Duodenal mucosa (tissue), 2 donors: ENCODE measurements around the gene KCNJ18.
"Not testable (repeated sequence)": the region's sequence is repeated elsewhere in the genome, so short reads cannot be mapped to it uniquely, and the experiment has no call there.

Experiments
- H3K27ac ChIP-seq: one replicate; pipeline ENCODE4 v1.7.0; 2013; ENCODE audit warnings: low read depth, low read length
- H3K27me3 ChIP-seq, 2 donors: one replicate each; pipeline ENCODE4 v1.7.0; 2013; ENCODE audit warnings: low read length in 2 of 2, control low read depth in 1 of 2; ENCODE audit not compliant: insufficient read depth in 2 of 2, control insufficient read depth in 1 of 2
- H3K36me3 ChIP-seq, 2 donors: one replicate each; pipeline ENCODE4 v1.7.0; 2013; ENCODE audit warnings: low read length in 2 of 2, control low read depth in 1 of 2; ENCODE audit not compliant: insufficient read depth in 2 of 2, control insufficient read depth in 1 of 2
- H3K4me1 ChIP-seq, 2 donors: one replicate each; pipeline ENCODE4 v1.7.0; 2013; ENCODE audit warnings: low read length in 2 of 2, control low read depth in 1 of 2; ENCODE audit not compliant: insufficient read depth in 2 of 2, control insufficient read depth in 1 of 2
- H3K4me3 ChIP-seq, 2 donors: one replicate each; pipeline ENCODE4 v1.7.0; 2013; ENCODE audit warnings: low read length in 2 of 2, low read depth in 1 of 2
- H3K9ac ChIP-seq, 2 donors: one replicate each; pipeline ENCODE4 v1.7.0; 2013; ENCODE audit warnings: low read length in 2 of 2, low read depth in 1 of 2
- H3K9me3 ChIP-seq, 2 donors: one replicate each; pipeline ENCODE4 v1.7.0; 2013; ENCODE audit warnings: low read length in 2 of 2, control low read depth in 1 of 2; ENCODE audit not compliant: control insufficient read depth in 1 of 2

The KCNJ18 gene

DNA sequence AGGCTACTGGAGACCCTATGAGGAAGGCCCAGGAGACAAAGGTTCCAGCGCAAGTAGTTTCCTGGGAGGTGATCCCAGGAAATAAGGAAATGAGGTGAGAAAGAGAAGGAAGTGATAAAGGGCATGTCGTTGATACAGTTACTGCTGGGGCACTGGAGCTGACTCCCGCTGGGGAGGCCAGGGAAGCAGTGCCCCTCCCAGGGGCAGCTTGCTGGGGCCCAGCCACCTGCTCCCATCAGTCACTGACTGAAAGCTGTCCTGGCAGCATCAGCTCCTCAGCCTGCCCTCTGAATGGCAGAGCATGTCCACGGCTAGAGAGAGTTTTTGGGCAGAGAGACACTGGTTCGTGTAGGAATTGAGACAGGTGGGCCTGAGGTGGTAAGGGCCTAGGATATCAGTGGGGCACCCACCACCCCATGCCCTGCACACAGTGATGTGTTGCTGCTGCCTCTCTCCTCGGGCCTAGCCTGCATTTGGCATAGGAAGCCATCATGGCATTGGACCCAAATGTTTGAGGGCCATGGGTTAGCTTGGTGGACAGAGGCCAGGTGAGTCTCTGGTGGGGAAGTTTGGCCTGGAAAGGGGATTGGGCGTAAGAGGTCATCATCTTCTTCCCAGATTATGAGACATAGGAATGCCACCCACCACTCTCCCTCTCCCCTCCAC lies 4.7 kb downstream of the KCNJ18 start:
- not testable (repeated sequence) for H3K36me3 ChIP-seq, H3K9me3 ChIP-seq, H3K27ac ChIP-seq

DNA sequence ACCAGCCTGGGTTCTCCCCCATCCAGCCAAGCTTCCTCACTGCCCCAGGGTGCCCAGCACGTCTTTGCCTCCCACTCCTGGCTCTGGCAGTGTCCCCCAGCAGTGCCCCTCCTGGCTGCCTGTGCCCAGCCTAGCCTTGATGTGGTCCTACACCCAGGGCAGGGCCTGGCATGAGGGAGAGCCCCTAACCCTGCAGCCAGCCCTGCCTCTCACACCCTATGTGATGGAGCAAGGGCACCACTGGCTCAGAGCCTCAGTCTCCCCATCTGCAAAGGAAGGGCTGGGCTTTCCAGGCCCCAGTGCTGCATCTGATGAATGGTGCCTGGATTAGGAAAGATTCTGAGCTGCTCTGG lies 5.2 kb downstream of the KCNJ18 start:
- H3K27ac ChIP-seq, H3K9ac ChIP-seq, H3K27me3 ChIP-seq, H3K36me3 ChIP-seq, H3K4me1 ChIP-seq, H3K9me3 ChIP-seq, H3K4me3 ChIP-seq: not testable (repeated sequence)

More for the DNA sequence above, 4.7 kb downstream of the KCNJ18 start:
- H3K4me1 ChIP-seq, H3K27me3 ChIP-seq, H3K9ac ChIP-seq, H3K4me3 ChIP-seq: not testable (repeated sequence)

DNA sequence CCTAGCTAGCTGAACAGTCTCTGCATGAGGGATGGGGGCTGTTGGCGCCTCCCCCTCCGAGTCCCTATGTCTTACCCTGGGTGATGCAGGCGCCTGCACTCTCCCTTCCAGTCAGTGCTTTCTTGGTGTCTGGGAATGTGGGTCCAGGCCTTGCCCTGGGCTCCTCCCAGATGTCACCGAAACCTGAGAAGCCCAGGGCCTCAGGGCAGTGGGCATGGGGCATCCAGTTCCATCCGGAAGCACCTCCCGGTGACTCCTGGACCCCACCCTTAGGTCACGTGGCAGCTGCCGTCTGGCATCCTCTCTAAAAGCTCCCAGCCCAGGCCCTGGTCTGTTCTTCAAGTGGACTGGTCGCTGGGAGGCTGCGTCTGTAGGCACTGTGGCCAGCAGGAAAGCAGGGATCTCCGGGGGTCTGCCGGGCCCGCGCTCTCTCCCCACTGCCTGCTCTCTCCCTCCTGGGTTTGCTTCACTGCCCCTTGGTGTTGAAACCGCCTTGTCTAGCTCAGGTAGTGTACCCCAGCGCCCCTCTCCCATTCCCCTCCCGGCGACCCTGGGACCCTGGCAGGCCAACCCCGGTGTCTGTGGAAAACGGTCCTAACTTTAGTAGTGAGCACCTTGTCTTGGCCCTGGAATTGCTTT lies 6.2 kb downstream of the KCNJ18 start:
- not testable (repeated sequence) for H3K4me1 ChIP-seq, H3K4me3 ChIP-seq, H3K9me3 ChIP-seq, H3K27me3 ChIP-seq, H3K36me3 ChIP-seq, H3K27ac ChIP-seq, H3K9ac ChIP-seq

DNA sequence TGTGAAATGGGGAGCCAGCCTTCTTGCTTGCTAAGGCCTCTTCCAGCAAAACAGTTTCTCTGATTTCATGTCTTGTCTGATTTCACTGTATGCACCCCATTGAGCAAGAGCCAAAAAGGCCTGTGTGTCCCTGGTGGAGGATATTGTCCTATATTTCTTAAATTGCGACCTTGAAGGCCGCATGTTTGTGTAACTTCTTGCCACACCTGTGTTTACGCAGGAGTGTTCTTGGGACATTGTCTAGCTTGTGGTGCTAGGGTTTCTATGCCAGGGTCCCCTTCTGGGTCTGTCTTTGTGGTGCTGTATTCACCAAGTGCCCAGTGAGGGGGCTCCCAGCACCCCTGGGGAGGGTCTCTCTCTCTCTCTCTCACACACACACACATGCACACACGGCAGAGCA lies 6.8 kb downstream of the KCNJ18 start:
- not testable (repeated sequence) for H3K9me3 ChIP-seq, H3K4me3 ChIP-seq, H3K27me3 ChIP-seq, H3K4me1 ChIP-seq, H3K27ac ChIP-seq, H3K9ac ChIP-seq, H3K36me3 ChIP-seq

DNA sequence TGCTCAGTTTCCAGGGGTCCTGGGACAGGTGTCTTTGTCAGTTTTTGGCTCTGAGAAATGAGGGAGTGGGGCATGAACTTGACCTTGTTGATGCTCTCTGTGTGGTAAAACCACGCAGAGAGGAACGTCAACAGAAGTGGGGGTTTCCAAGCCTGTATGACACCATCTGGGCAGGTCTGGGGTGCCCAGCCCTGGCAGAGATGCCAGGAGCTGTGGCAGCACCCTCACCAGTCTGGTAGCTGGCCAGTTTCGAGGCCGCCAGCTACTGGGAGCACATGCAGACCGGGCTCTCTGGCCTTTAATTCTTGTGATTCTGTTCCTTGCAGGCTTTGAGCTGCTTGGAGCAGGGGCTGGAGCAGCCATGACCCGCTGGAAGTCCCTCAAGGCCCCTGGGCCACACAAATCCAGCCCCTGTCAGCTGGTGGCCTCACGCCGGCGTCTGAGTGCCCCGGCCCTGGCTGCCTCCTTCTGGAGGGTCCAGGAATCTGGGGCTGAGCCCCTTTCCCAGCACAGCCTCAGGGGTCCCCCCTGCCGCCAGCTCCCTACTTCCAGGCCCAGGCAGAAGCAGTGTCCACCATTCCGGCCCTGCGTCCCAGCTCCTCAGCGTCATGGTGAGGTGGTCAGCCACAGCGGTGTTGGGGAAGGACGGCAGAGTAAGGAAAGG lies 7.4 kb downstream of the KCNJ18 start:
- not testable (repeated sequence) for H3K27me3 ChIP-seq, H3K9me3 ChIP-seq

DNA sequence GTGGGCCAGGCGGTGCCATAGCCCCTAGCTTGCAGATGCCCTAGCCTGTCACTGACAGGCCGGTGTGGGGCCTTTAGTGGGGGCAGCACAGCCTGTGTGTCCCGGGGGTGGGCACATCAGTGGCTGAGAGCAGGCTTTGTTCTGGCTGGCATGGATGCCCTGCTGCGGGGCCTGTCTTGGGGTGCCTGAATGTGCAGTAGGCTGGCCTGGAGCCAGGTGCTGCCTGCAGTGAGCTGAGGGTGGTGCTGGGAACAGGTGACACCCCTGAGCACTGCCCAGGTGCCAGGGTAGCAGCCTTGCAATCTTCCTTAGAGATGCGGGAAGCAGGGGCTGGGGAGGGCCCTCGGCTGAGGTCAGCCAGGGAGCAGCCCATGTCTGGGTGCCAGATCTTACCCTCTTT lies 8.8 kb downstream of the KCNJ18 start:
- not testable (repeated sequence) for H3K9me3 ChIP-seq, H3K36me3 ChIP-seq, H3K27me3 ChIP-seq, H3K27ac ChIP-seq, H3K4me3 ChIP-seq, H3K9ac ChIP-seq, H3K4me1 ChIP-seq

More for the DNA sequence above, 7.4 kb downstream of the KCNJ18 start:
- H3K36me3 ChIP-seq, H3K27ac ChIP-seq, H3K4me3 ChIP-seq, H3K9ac ChIP-seq, H3K4me1 ChIP-seq: not testable (repeated sequence)

DNA sequence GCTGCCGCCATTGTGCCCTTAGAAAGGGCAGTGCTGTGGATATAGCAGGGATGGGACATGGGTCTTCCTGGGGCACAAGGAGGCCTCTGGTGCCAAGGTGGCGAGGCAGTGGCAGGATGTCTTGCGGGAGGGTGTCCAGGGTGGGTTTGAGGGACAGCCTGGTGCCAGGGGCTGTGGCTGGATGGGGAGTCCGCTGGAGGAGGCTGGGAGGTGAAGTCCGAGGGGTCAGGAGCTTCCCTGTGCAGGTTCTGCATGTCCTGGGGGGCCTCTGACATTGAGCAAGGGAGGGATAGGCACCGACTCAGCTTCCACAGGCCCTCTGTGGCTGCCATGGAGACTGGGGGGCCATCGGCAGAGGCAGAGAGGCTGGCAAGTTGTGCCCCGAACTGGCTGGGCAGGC lies 9.7 kb downstream of the KCNJ18 start:
- H3K27me3 ChIP-seq, H3K27ac ChIP-seq, H3K4me3 ChIP-seq, H3K4me1 ChIP-seq, H3K9me3 ChIP-seq, H3K9ac ChIP-seq, H3K36me3 ChIP-seq: not testable (repeated sequence)

DNA sequence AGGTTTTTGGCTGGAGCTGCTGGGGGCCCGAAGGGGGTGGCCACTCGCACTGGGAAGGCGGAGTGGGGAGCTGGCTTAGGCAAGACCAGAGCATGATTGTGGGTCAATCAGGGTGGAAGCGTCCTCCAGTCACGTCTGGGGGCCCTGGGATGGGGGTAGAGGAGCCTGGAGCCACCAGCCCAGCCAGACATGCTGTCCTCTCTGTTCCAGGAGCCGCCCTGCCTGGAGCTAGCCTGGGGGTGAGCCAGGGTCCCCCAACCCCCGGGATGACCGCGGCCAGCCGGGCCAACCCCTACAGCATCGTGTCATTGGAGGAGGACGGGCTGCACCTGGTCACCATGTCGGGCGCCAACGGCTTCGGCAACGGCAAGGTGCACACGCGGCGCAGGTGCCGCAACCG lies 10.2 kb downstream of the KCNJ18 start:
- H3K36me3 ChIP-seq, H3K27me3 ChIP-seq, H3K9me3 ChIP-seq, H3K27ac ChIP-seq, H3K9ac ChIP-seq, H3K4me1 ChIP-seq, H3K4me3 ChIP-seq: not testable (repeated sequence)

DNA sequence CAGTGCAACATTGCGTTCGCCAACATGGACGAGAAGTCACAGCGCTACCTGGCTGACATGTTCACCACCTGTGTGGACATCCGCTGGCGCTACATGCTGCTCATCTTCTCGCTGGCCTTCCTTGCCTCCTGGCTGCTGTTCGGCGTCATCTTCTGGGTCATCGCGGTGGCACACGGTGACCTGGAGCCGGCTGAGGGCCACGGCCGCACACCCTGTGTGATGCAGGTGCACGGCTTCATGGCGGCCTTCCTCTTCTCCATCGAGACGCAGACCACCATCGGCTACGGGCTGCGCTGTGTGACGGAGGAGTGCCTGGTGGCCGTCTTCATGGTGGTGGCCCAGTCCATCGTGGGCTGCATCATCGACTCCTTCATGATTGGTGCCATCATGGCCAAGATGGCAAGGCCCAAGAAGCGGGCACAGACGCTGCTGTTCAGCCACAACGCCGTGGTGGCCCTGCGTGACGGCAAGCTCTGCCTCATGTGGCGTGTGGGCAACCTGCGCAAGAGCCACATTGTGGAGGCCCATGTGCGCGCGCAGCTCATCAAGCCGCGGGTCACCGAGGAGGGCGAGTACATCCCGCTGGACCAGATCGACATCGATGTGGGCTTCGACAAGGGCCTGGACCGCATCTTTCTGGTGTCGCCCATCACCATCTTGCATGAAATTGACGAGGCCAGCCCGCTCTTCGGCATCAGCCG lies 10.8 kb downstream of the KCNJ18 start:
- not testable (repeated sequence) for H3K9me3 ChIP-seq, H3K9ac ChIP-seq, H3K36me3 ChIP-seq, H3K4me3 ChIP-seq, H3K4me1 ChIP-seq, H3K27ac ChIP-seq, H3K27me3 ChIP-seq
